Endothelial cell of umbilical vein (primary cell): ENCODE results near the gene VTI1A. TPM values are rescaled to one million over a fixed set of nuclear protein-coding genes. Genes with fewer than 3 reads are reported as not detected.
"Not testable (repeated sequence)": the region's sequence is repeated elsewhere in the genome, so short reads cannot be mapped to it uniquely, and the experiment has no call there.

Experiments
- BruUV-seq: library from RNA; stranded (reverse); fragments of 400-500 nt; replicated peaks from 2 replicates; lab custom pipeline; 2021; lab: Mats Ljungman, UMichigan
- CTCF ChIA-PET: fragments of 300-600, 350-600 bp; sonication (Branson Sonifier 250); formaldehyde crosslinking; loops from one replicate; lab custom pipeline; 2021; ENCODE audit warnings: antibody characterized with exemption, inconsistent platforms; lab: Charles Lee
- POLR2A ChIA-PET: fragments of 300-600, 350-600 bp; sonication (Branson Sonifier 250); formaldehyde crosslinking; loops from one replicate; lab custom pipeline; 2021; ENCODE audit warnings: antibody characterized with exemption, inconsistent platforms; lab: Charles Lee
- DNase-seq: peaks from one replicate; pipeline ENCODE4 v3.0.0-alpha.2; 2011; ENCODE audit warnings: low read depth, low spot score
- FAIRE-seq: peaks from 2 replicates; lab custom pipeline; 2011; peaks lifted over from hg19 to GRCh38; lab: Jason Lieb, UNC
- H2AFZ ChIP-seq: 2 replicates; pipeline ENCODE4 v1.6.0; 2012; ENCODE audit warnings: low read depth, low read length, control low read depth, inconsistent platforms
- H3K27ac ChIP-seq: 2 replicates; pipeline ENCODE4 v1.5.1; 2011; ENCODE audit warnings: low read depth, mild to moderate bottlenecking, control low read depth, low read length, moderate library complexity; ENCODE audit not compliant: insufficient read depth
- H3K27me3 ChIP-seq, 2 experiments: 2 replicates each; pipeline versions ENCODE4 v1.6.0 to v1.6.1; 2011; ENCODE audit warnings: low read length in 2 of 2, mixed read lengths in 1 of 2; ENCODE audit not compliant: control insufficient read depth in 2 of 2, insufficient read depth in 2 of 2
- H3K36me3 ChIP-seq, 2 experiments: 2 replicates in 1 of 2; 3 replicates in 1 of 2; pipeline ENCODE4 v1.5.1; 2011; ENCODE audit warnings: low read length in 2 of 2, mild to moderate bottlenecking in 1 of 2, moderate library complexity in 1 of 2; ENCODE audit not compliant: control insufficient read depth in 2 of 2, insufficient read depth in 2 of 2; ENCODE audit errors: extremely low read depth in 1 of 2
- H3K4me1 ChIP-seq: 3 replicates; pipeline ENCODE4 v1.5.1; 2011; ENCODE audit warnings: mild to moderate bottlenecking, low read length; ENCODE audit not compliant: control insufficient read depth, insufficient read depth; ENCODE audit errors: extremely low read depth
- H3K4me2 ChIP-seq: 2 replicates; pipeline ENCODE4 v1.6.1; 2011; ENCODE audit warnings: low read length, control low read depth, mixed read lengths; ENCODE audit not compliant: insufficient read depth
- H3K4me3 ChIP-seq, 3 experiments: fragments of 200-600 bp in 1 of 3; sonication (generic), shearing (Covaris generic) in 1 of 3; replicated peaks in 1 of 3; 2 replicates each; pipeline ENCODE4 v1.5.1; 2011 to 2016; ENCODE audit warnings: control low read depth in 3 of 3, low read length in 3 of 3, mild to moderate bottlenecking in 2 of 3, inconsistent platforms in 1 of 3, low read depth in 1 of 3, moderate library complexity in 1 of 3; ENCODE audit not compliant: insufficient read depth in 1 of 3
- H3K79me2 ChIP-seq: 2 replicates; pipeline ENCODE4 v1.6.0; 2012; ENCODE audit warnings: low read length, inconsistent platforms; ENCODE audit not compliant: control insufficient read depth, insufficient read depth
- H3K9ac ChIP-seq: replicated peaks from 2 replicates; pipeline ENCODE3; 2011; ENCODE audit warnings: low read length, control low read depth; ENCODE audit not compliant: insufficient read depth; ENCODE audit errors: extremely low read depth
- H3K9me1 ChIP-seq: replicated peaks from 3 replicates; pipeline ENCODE4 v1.6.0; 2011; ENCODE audit warnings: mild to moderate bottlenecking, low read length; ENCODE audit not compliant: control insufficient read depth, insufficient read depth; ENCODE audit errors: extremely low read depth
- H3K9me3 ChIP-seq: replicated peaks from 2 replicates; pipeline ENCODE4 v1.5.1; 2012; ENCODE audit warnings: low read length, inconsistent platforms; ENCODE audit not compliant: control insufficient read depth, insufficient read depth
- H4K20me1 ChIP-seq: replicated peaks from 2 replicates; pipeline ENCODE3; 2011; ENCODE audit warnings: mild to moderate bottlenecking, low read length; ENCODE audit not compliant: control insufficient read depth, insufficient read depth; ENCODE audit errors: extremely low read depth
- CTCF ChIP-seq, 2 donors: IDR thresholded peaks; 1 replicate in 1 of 2; 2 replicates in 1 of 2; pipeline ENCODE4 v1.5.1; 2011; ENCODE audit warnings: low read length in 2 of 2, mild to moderate bottlenecking in 2 of 2, moderate library complexity in 2 of 2, control low read depth in 1 of 2, inconsistent platforms in 1 of 2, low read depth in 1 of 2; ENCODE audit not compliant: insufficient read depth in 1 of 2; ENCODE audit errors: extremely low read depth in 1 of 2
- EZH2 ChIP-seq: IDR thresholded peaks from 2 replicates; pipeline ENCODE4 v1.6.1; 2012; ENCODE audit warnings: borderline replicate concordance, low read depth, mild to moderate bottlenecking, moderate library complexity, low read length, inconsistent platforms; ENCODE audit not compliant: severe bottlenecking
- FOS ChIP-seq: IDR thresholded peaks from 2 replicates; pipeline ENCODE4 v1.6.1; 2011; ENCODE audit warnings: mild to moderate bottlenecking, low read length, moderate library complexity, borderline replicate concordance; ENCODE audit not compliant: insufficient read depth
- GATA2 ChIP-seq: IDR thresholded peaks from 2 replicates; pipeline ENCODE4 v1.7.0; 2011; ENCODE audit warnings: low read depth, mild to moderate bottlenecking, moderate library complexity, mixed read lengths, low read length; ENCODE audit not compliant: insufficient read length, insufficient read depth
- JUN ChIP-seq: IDR thresholded peaks from 2 replicates; pipeline ENCODE4 v1.6.1; 2011; ENCODE audit warnings: borderline replicate concordance, low read depth; ENCODE audit not compliant: insufficient read length, insufficient read depth
- MAX ChIP-seq: IDR thresholded peaks from 2 replicates; pipeline ENCODE4 v1.6.1; 2011; ENCODE audit not compliant: insufficient read depth, insufficient read length
- MYC ChIP-seq: IDR thresholded peaks from one replicate; pipeline ENCODE4 v1.6.1; 2011; ENCODE audit warnings: mild to moderate bottlenecking, low read depth, low read length
- POLR2A ChIP-seq: IDR thresholded peaks from 2 replicates; pipeline ENCODE4 v1.6.1; 2012; ENCODE audit warnings: low read depth, mild to moderate bottlenecking, control low read depth, low read length
- POLR2AphosphoS5 ChIP-seq: IDR thresholded peaks from 2 replicates; pipeline ENCODE4 v1.6.1; 2012; ENCODE audit warnings: low read depth, mild to moderate bottlenecking, control low read depth, low read length, moderate library complexity; ENCODE audit not compliant: insufficient read depth
- dilution Hi-C: fragments of 300-500 bp; cut with MboI; formaldehyde crosslinking; loops from one replicate; pipeline ENCODE4 v1.15.0; 2019; ENCODE audit warnings: low sequenced_read_pairs; ENCODE audit not compliant: extremely low pct_ligation_motif_present
- intact Hi-C: fragments of 100-400 bp; cut with micrococcal nuclease; formaldehyde crosslinking; loops from one replicate; pipeline ENCODE4 v1.10.0; 2022
- polyA plus RNA-seq, 4 experiments: library from polyadenylated mRNA; depleted of rRNA in 3 of 4; stranded (reverse) in 3 of 4; unstranded in 1 of 4; fragments of >200 nt; gene quantifications; 2 replicates each; pipeline versions ENCODE4 v1.2.1 to v1.2.3, GENCODE V29; 2011 to 2012; ENCODE audit warnings: missing spikeins in 1 of 4
- total RNA-seq: library from RNA; stranded (reverse); gene quantifications from 2 replicates; pipeline ENCODE4 v1.2.3, GENCODE V29; 2021

Gene VTI1A
- total and polyA plus RNA-seq, 2 donors (not counting 3 experiments of a cell fraction or from before 2014, with no cell fraction given): 10.8 to 35.6 TPM

GRCh38 chr10:112461029-112461887 is 14.2 kb downstream of the VTI1A start:
- ChIA-PET POLR2A (no interaction called here), CTCF (interaction anchor here (3.2 kb wide), 1 partner anchor 11 kb away, joined by 20 read pairs; no protein-coding TSS in a partner anchor)

GRCh38 chr10:112464074-112464473 is 17.1 kb downstream of the VTI1A start:
- H3K9me3 ChIP-seq, intact Hi-C loops, H3K4me2 ChIP-seq, H3K79me2 ChIP-seq, H3K9ac ChIP-seq, H4K20me1 ChIP-seq, H3K4me3 ChIP-seq, dilution Hi-C loops, H3K27me3 ChIP-seq, H3K27ac ChIP-seq, BruUV-seq, H3K36me3 ChIP-seq, FAIRE-seq, DNase-seq, H3K4me1 ChIP-seq, H2AFZ ChIP-seq, H3K9me1 ChIP-seq: not testable (repeated sequence)
- CTCF ChIA-PET: interaction anchor here (0.9 to 2.5 kb wide), 3 partner anchors 8 to 156 kb away, joined by 3 to 22 read pairs (median 10); no protein-coding TSS in a partner anchor
- POLR2A ChIA-PET: interaction anchor here (0.7 kb wide), 1 partner anchor 1553 kb away, joined by 3 read pairs; no protein-coding TSS in a partner anchor

More at GRCh38 chr10:112461029-112461887, 14.2 kb downstream of the VTI1A start:
- dilution Hi-C loops (no loop called here), intact Hi-C loops (no loop called here)
- Histone ChIP-seq H3K4me3 (no peak overlapping the region), H3K27me3 (no peaks in the 10 kb centered on the region), H3K27ac (peak overlapping the region; percentile 58), H3K9me1 (no peaks in the 10 kb centered on the region), H2AFZ (no peak overlapping the region), H4K20me1 (no peaks in the 10 kb centered on the region), H3K9me3 (no peaks in the 10 kb centered on the region), H3K4me2 (no peak overlapping the region), H3K9ac (no peak overlapping the region), H3K4me1 (no peaks in the 10 kb centered on the region), H3K79me2 (peaks cover 2% of the 10 kb centered on the region), H3K36me3 (peaks cover 5 to 9% of the 10 kb centered on the region in 2 experiments)
- no peak for TF ChIP-seq CTCF (IDR thresholded peaks at IDR 0.05; ENCODE audit: extremely low read depth in 1 of 2, insufficient read depth in 1 of 2, low read depth in 1 of 2, low read length in 2 of 2)
- TF ChIP-seq MAX: no peak
- no peak for TF ChIP-seq EZH2
- TF ChIP-seq GATA2: no peak
- TF ChIP-seq FOS: no peak
- no peak for TF ChIP-seq MYC
- no peak for TF ChIP-seq POLR2A
- TF ChIP-seq JUN: no peak
- no peak for TF ChIP-seq POLR2AphosphoS5
- TSS peak; percentile 26 for BruUV-seq
- FAIRE-seq (no peak), DNase-seq (peak; percentile 13)
